Adipocyte (in vitro differentiated cells): ENCODE results near the gene BTBD2.

ENCODE experiments used
- DNase-seq: peaks from one replicate; pipeline ENCODE4 v3.0.0-alpha.2; 2015; ENCODE audit warnings: low read depth
- H3K27me3 ChIP-seq: replicated peaks from 2 replicates; pipeline ENCODE4 v1.7.0; 2013; ENCODE audit warnings: mild to moderate bottlenecking, low read length, moderate library complexity; ENCODE audit not compliant: control insufficient read depth, insufficient read depth
- H3K36me3 ChIP-seq: 2 replicates; pipeline ENCODE4 v1.7.0; 2013; ENCODE audit warnings: low read length, mild to moderate bottlenecking, moderate library complexity; ENCODE audit not compliant: control insufficient read depth, insufficient read depth, severe bottlenecking
- H3K4me1 ChIP-seq: 2 replicates; pipeline ENCODE4 v1.7.0; 2013; ENCODE audit warnings: mild to moderate bottlenecking, low read length, moderate library complexity; ENCODE audit not compliant: control insufficient read depth, insufficient read depth
- H3K4me3 ChIP-seq: 2 replicates; pipeline ENCODE4 v1.7.0; 2013; ENCODE audit warnings: mild to moderate bottlenecking, low read length, moderate library complexity
- H3K9ac ChIP-seq: 2 replicates; pipeline ENCODE4 v1.7.0; 2013; ENCODE audit warnings: mild to moderate bottlenecking, low read length, moderate library complexity
- H3K9me3 ChIP-seq: 2 replicates; pipeline ENCODE4 v1.7.0; 2013; ENCODE audit warnings: mild to moderate bottlenecking, low read length, moderate library complexity; ENCODE audit not compliant: control insufficient read depth

The BTBD2 gene

DNA sequence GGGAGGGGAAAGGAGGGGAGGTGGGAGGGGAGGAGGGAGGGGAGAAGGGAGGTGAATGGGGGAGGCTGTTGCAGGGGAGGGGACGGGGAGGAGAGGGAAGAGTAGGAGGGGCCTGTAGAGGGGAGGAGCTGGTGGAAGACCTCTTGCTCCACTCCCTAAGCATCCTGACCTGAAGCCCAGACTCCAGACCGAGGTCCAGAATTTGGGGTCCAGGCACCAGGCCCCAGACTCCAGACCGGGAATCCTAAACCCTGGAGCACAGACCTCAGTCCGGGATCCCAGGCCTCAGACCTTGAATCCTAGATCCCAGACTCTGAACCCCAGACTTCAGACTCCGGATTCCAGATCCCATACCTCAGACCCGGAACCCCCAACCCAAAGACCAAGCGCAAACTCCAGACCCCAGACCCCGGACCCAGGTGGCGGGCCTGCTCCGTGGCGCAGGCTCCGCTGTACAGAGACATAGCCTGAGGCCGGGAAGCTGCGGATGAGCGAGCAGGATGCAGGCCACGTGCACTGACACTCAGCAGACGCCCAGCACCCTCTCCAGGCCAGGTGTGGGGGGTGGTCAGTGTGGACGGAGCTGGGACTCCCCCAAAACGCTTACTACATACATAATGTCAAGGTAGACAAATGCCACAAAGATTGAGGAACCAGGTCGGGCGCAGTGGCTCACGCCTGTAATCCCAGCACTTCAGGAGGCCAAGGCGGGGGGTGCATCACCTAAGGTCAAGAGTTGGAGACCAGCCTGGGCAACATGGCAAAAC is 710 bp upstream of the BTBD2 start:
- no peaks in the 10 kb centered on the region for H3K36me3 ChIP-seq
- no peaks in the 10 kb centered on the region for H3K9me3 ChIP-seq
- H3K9ac ChIP-seq: peak overlapping the region; percentile 50
- H3K27me3 ChIP-seq: no peaks in the 10 kb centered on the region
- peak overlapping the region; percentile 38 for H3K4me3 ChIP-seq
- peaks cover 5% of the 10 kb centered on the region for H3K4me1 ChIP-seq
- DNase-seq: peak; percentile 90

DNA sequence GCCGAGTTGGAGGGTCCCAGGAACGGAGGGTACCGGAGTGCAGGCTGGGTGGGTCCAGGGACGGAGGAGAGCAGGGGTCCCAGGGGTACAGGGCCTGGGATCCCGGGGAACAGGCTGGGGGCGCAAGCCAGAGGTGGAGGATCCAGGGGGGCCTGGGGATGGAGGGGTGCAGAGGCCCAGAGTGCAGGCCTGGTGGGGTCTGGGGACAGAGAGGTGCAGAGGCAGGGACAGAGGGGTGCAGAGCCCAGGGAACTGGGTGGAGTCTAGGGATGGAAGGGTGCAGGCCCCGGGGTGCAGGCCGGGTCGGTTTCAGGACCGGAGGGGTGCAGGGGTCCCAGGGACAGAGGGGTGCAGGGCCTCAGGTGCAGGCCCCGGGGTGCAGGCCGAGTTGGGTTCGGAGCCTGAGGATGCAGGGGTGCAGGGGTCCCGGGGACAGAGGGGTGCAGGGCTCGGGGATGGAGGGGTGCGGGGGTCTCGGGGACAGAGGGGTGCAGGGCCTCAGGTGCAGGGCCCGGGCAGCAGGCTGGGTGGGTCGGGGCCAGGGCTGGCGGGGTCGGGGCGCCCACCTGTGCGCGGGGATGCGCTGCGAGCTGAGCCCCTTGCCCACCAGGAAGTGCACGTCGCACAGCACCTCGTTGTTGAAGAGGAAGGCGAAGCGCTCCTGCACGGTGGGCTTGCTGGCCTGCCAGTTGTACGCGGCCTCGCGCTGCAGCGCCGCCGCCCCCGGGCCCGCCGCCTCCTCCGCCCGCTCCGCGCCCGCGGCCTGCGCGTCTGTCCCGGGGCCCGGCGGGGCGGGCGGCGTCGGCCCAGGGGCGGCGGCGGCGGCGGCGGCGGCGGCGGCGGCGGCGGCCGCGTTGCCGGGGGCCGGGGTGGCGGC is 545 bp downstream of the BTBD2 start:
- peaks cover 5% of the 10 kb centered on the region for H3K4me1 ChIP-seq
- no peaks in the 10 kb centered on the region for H3K9me3 ChIP-seq
- H3K4me3 ChIP-seq: peak overlapping the region; percentile 81
- no peaks in the 10 kb centered on the region for H3K36me3 ChIP-seq
- H3K9ac ChIP-seq: peak overlapping the region; percentile 83
- H3K27me3 ChIP-seq: no peaks in the 10 kb centered on the region
- DNase-seq: peak; percentile 63

DNA sequence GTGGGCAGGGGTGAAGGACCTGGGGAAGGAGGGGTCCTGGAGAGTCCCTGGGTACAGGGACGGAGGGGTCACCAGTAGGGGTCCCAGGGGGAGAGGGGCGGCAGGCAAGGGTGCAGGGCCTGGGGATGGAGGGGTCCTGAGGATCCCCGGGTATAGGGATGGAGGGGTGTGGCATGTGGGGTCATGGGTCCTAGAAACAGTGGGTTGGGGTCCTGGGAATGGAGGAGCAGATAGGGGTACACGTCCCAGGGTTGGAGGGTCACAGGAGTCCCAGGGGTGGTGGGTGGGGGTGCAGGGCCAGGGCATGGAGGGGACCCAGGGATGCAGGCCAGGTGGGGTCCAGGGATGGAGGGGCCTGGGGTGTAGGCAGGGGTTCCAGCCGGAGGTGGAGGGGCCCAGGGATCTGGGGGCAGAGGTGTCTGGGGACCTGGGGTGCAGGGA is 1.4 kb downstream of the BTBD2 start:
- Histone ChIP-seq H3K27me3 (no peaks in the 10 kb centered on the region), H3K9me3 (no peaks in the 10 kb centered on the region), H3K4me3 (peak overlapping the region; percentile 81), H3K36me3 (no peaks in the 10 kb centered on the region), H3K9ac (peak overlapping the region; percentile 83), H3K4me1 (peaks cover 5% of the 10 kb centered on the region)
- no peak for DNase-seq

DNA sequence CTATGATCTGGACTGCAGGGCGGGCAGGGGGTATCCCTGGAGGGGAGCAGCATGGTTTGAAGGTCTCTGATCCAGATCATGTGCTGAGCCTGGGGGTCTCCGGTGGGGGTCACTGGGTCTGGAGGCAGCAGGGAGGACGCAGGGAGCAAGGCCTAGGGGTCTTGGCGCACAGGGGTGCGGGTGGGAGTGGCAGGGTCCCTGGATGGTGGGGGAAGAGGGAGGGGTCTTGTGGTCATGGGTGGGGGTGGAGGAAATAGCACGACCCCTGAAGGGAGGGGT is 1.9 kb downstream of the BTBD2 start:
- Histone ChIP-seq H3K9me3 (no peaks in the 10 kb centered on the region), H3K4me3 (no peak overlapping the region), H3K9ac (no peak overlapping the region), H3K27me3 (no peaks in the 10 kb centered on the region), H3K36me3 (no peaks in the 10 kb centered on the region), H3K4me1 (peaks cover 5% of the 10 kb centered on the region)
- no peak for DNase-seq

DNA sequence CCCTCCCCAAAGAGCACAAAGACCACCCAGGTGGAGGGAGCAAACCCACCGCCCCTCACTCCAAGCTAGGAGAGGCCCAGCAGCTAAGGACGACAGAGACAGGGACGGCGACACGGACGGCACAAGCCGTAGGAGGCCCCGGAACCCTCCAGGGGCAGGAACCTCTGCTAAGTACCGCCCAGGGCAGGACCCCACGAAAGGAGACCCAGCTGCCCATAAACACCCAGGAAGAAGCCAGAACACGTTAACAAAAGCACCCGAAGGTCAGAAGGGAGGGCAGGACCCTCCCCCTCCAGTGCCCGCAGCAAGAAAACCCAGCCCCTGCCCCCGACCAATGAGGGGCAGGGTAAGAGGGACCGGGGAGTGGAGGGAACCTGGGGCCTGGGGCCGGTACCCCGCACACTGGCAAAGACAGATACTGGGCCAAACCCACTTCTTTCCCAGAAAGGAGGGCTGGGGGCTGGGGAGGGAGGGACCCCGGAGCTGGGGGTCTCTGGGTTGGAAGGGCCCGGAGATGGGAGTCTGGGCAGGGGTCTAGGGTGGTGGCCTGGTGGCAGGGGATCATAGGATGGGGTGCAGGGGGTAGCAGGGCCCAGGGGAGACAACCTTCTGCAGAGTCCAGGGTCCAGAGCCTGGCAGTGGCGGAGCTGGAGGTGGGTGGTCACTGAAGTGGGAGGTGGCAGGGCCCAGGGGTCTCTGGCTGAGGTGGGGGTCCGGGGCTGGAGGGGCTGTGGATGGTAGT is 2.4 kb downstream of the BTBD2 start:
- Histone ChIP-seq H3K9me3 (no peaks in the 10 kb centered on the region), H3K4me3 (no peak overlapping the region), H3K27me3 (no peaks in the 10 kb centered on the region), H3K36me3 (no peaks in the 10 kb centered on the region), H3K9ac (no peak overlapping the region), H3K4me1 (peaks cover 5% of the 10 kb centered on the region)
- DNase-seq: no peak

DNA sequence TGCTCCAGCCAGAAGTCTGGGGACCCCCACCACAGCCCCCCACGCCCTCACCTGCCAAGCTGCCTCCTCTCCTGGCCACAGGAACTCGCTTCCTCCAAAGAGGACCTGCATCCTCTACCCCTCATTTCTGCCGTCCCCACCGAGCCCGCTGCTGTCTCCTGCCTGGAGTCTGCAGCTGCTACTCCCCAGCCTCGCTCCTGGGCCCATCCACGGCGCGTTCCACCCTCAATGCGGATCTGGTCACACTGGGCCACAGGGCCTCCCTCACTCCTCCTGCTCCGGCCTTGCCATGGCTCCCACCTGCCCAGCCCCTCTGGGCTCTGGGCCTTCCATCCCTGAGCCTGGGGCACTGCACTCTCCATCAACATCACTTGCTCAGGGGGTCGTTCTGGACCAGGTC is 4.3 kb downstream of the BTBD2 start:
- DNase-seq: no peak
- H3K4me3 ChIP-seq: no peak overlapping the region
- H3K9ac ChIP-seq: no peak overlapping the region
- H3K4me1 ChIP-seq: peaks cover 2% of the 10 kb centered on the region
- H3K27me3 ChIP-seq: no peaks in the 10 kb centered on the region
- H3K9me3 ChIP-seq: no peaks in the 10 kb centered on the region
- H3K36me3 ChIP-seq: no peaks in the 10 kb centered on the region

DNA sequence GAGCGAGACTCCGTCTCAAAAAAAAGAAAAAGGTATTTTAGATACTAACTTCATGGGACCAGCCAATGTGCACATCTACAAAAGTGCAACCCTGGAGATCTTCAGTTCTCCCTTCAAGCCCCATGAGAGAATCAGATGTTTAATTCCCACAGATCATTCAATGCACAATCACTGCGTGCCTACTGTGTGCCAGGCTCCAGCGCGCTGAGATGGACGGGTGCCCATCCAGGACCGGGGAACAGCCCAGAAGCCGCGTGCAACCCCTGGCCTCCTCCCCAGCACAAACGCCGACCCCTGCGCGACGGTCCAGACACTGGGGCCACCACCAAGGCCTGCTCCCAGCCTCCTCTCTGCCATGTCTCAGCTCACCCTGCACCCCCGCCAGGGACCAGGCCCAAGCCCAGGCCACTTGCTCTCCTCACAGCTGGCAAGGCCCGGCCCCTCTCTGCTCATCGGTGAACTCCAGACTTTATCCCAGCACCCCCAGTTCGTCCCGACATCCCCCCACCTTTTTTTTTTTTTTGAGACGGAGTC is 5.3 kb downstream of the BTBD2 start:
- H3K36me3 ChIP-seq: no peaks in the 10 kb centered on the region
- no peaks in the 10 kb centered on the region for H3K27me3 ChIP-seq
- H3K4me3 ChIP-seq: no peak overlapping the region
- H3K4me1 ChIP-seq: no peaks in the 10 kb centered on the region
- no peaks in the 10 kb centered on the region for H3K9me3 ChIP-seq
- DNase-seq: no peak
- H3K9ac ChIP-seq: no peak overlapping the region

DNA sequence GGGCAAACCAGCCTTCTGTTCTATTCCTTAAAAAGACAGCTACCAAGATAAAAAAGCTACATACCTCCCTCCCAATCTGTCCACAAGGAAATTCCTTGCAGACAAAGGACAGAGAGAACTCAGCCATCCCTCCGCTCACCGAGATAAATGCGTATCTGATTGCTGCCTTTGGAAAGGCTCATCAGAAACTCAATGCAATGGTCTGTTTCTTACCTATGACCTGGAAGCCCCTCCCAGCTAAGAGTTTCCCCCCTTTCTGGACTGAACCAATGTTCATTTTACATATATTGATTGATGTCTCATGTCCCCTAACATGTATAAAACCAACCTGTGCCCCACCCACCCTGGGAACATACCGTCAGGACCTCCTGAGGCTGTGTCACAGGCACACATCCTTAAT is 11.6 kb downstream of the BTBD2 start:
- Histone ChIP-seq H3K4me3 (no peak overlapping the region), H3K9ac (no peak overlapping the region), H3K9me3 (no peaks in the 10 kb centered on the region), H3K27me3 (no peaks in the 10 kb centered on the region), H3K4me1 (no peaks in the 10 kb centered on the region), H3K36me3 (peaks cover 20% of the 10 kb centered on the region)
- no peak for DNase-seq

DNA sequence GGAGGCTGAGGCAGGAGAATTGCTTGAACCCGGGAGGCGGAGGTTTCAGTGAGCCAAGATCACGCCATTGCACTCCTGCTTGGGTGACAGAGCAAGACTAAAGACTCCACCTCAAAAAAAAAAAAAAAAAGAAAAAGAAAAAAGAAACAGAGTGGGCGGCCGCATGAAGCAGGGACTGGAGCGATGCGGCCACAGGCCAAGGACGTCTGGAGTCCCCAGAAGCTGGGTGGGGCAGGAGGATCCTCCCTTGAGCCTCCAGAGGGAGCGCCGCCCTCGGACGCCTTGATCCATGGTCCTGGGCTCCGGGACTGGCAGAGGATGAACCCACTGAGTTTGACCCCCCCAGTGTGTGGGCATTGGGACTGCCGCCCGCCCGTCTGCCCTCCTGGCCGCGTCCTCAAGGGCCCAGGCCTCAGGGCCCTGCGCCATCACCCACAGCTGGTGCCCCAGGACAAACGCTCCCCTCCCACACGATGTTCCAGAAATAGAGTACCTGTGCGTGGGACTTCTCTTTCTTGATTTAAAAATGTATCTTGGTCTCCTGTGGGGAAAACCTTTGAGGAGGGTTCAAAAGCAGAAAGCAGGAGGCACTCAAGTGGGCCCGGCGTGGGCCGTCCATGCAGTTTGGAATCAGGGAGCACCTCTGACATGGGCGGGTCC is 15.5 kb downstream of the BTBD2 start:
- Histone ChIP-seq H3K9me3 (no peaks in the 10 kb centered on the region), H3K4me1 (no peaks in the 10 kb centered on the region), H3K27me3 (no peaks in the 10 kb centered on the region), H3K4me3 (no peak overlapping the region), H3K9ac (no peak overlapping the region), H3K36me3 (peaks cover 33% of the 10 kb centered on the region)
- no peak for DNase-seq

DNA sequence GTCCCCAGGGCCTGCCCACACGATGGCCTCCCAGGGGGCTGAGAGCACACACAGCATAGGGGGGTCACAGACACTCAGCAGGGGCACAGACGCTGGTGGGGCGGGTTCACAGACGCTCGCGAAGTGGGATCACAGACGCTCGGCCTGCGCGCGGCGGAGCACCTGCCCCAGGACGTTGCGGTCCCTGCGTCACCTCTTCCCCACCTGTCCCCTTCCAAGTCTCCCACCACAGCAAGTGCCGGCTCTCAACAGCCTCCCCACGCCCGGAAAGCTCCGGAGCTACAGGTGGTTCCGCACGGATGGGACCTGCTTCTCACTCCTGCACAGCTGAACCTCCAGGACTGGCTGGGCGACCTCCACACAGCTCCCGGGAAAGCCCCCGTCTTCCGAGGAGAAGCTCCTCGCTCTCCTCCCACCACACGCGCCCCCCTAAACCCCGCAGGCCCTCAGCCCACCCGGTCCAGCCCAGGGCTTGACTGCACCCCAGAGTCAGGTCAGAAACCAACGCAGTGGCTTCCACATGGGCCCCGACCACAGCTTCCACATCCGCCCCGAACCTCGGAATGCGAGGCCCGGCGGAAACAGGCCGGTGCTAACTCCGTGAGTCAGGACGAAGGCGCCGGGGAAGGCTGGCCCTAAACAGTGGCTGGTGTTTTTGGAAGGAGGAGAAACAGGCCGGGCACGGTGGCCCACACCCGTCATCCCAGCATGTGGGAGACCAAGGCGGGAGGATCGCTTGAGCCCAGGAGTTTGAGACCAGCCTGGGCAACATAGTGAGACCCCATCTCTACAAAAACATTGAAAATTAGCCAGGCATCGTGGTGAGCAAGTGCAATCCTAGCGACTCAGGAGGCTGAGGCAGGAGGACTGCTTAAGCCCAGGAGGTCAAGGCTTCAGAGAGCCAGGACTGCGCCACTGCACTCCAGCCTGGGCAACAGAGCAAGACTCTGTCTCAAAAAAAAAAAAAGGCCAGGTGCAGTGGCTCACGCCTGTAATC is 16.5 kb downstream of the BTBD2 start:
- Histone ChIP-seq H3K9ac (no peak overlapping the region), H3K36me3 (peaks cover 33% of the 10 kb centered on the region), H3K9me3 (no peaks in the 10 kb centered on the region), H3K4me3 (no peak overlapping the region), H3K27me3 (no peaks in the 10 kb centered on the region), H3K4me1 (no peaks in the 10 kb centered on the region)
- DNase-seq: no peak
